Fibroblast of lung (primary cell): ENCODE results near the gene DSP.

Experiments used
- CTCF ChIP-seq, 2 donors: IDR thresholded peaks in 1 of 2; conservative IDR thresholded peaks in 1 of 2; 1 replicate in 1 of 2; 2 replicates in 1 of 2; pipeline ENCODE4 v1.5.1; 2011 to 2012; ENCODE audit warnings: low read length in 2 of 2, control low read depth in 1 of 2, inconsistent platforms in 1 of 2, low read depth in 1 of 2, mild to moderate bottlenecking in 1 of 2
- EZH2 ChIP-seq: IDR thresholded peaks from 2 replicates; pipeline ENCODE4 v1.5.1; 2012; ENCODE audit warnings: low read length, control low read depth, mild to moderate bottlenecking; ENCODE audit errors: missing control alignments

GRCh38 chr6:7562769-7563168 is 21.3 kb downstream of the DSP start:
- TF ChIP-seq CTCF (conservative IDR thresholded peaks at IDR 0.05 in 1 of 2, IDR thresholded peaks at IDR 0.05 in 1 of 2; ENCODE audit: low read depth in 1 of 2, low read length in 2 of 2), result no peak
- TF ChIP-seq EZH2, result no peak
